GM19239 (cell line): ENCODE measurements around the gene RCBTB2.
"Not testable (repeated sequence)": the region's sequence is repeated elsewhere in the genome, so short reads cannot be mapped to it uniquely, and the experiment has no call there.

Experiments
- DNase-seq: peaks from one replicate; pipeline ENCODE4 v3.0.0; 2011; ENCODE audit warnings: low spot score; ENCODE audit not compliant: insufficient read length
- FAIRE-seq: peaks from 2 replicates; lab custom pipeline; 2011; peaks lifted over from hg19 to GRCh38; lab: Jason Lieb, UNC

The RCBTB2 gene

DNA sequence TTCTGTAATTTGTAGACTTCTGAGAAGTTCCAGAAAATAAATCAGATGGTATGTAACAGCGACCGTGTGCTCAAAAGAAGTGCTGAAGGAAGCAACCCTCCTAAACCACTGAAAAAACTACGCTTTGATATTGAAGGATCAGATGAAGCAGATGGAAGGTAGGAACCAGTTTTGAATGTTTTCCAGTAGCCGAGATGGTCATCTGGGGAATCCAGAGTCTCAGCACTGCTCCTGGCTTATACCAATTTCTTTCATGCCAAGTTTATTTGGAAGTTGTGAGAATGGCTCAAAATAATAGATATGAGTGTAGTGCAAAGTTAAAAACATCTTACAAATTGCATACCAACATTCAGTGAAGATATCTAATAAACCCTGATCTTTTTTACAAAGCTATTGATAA, 56.2 kb downstream of the RCBTB2 start:
- DNase-seq: no peak
- FAIRE-seq: peak; percentile 90

DNA sequence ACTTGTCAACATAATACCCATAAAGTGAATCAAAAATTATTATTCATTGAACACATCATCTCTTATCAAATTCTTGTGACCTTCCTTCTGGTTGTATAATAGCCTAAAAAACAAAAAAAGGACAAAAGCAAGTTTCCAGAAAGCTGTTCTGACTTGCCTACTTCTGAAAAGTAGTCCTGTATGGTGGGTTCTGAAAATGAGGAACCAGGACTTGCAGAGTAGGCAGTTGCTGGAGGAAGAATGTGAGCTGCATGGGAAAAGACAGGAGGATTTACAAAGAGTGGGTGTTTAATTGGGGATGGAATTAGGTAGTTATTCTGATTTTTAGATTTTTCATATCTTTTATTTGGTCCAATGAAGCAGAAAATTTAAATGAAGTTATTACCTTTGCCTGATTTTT, 56.7 kb downstream of the RCBTB2 start:
- FAIRE-seq (peak; percentile 79), DNase-seq (no peak)

DNA sequence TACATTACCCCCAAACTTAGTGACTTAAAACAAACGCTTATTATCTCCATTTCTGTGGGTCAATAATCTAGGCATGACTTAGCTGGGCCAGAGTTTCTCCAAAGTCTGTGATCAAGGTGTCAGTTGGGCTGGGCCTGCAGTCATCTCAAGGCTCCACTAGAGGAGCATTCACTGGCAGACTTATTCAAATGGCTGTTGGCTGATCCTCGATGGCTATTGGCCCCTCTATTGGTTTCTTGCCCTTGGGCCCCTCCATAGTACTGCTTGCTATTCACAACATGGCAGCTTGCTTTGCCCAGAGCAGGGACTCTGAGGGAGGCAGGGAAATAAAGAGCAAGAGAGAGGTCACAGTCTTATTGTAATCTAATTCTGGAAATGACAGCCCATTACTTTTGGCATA, 57.6 kb downstream of the RCBTB2 start:
- no peak for FAIRE-seq
- no peak for DNase-seq

DNA sequence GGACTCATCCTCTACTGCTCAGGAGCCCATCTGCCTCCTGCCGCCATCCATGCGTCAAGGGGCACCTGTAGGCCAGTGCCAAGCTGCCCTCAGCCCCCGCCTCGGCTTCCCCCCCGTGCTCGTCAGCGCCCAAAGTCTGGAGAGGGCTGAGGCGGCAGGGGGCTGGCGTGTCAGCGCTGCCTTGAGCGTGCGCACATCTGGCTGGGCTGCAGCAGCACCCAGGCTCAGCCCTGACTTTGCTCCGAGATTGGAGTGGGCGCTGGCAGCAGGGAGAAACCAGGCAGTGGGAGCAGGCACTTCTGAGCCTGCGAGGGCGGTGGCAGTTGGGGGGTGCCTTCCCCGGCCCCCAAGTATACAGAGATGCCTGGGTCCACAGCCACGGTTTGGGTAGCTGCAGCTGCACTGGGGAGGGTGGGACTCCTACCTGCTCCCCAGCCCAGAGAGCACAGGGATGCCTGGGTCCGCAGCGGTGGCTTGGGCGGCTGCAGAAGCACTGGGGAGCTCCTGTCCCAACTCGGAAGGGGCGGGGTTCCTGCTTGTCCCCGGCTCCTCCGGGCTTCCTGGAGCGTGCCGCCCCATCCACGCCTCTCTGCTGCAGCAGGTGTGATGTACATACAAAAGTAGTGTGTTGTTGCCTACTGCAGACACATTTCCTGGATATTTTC, 75.2 kb downstream of the RCBTB2 start:
- no peak for FAIRE-seq
- DNase-seq: no peak

DNA sequence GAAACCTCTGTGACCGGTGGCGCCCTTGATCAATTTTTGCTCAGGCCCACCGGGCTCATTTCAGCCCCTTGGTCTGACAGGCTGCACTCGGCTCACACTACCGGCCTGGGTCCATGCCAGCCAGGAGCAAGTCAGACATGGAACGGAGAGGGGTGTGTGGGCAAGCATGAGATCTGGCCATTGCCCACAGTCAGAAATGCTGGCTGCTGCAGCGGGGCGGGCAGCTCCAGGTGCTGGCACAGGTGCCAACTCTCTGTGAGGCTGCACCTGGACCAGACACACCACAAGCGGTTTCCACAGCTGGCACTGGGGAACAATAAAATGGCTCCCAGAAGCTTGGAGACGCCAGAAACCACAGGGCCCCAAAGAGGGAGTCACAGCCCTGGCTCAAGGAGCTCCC, 76.3 kb downstream of the RCBTB2 start:
- DNase-seq: no peak
- FAIRE-seq: no peak

DNA sequence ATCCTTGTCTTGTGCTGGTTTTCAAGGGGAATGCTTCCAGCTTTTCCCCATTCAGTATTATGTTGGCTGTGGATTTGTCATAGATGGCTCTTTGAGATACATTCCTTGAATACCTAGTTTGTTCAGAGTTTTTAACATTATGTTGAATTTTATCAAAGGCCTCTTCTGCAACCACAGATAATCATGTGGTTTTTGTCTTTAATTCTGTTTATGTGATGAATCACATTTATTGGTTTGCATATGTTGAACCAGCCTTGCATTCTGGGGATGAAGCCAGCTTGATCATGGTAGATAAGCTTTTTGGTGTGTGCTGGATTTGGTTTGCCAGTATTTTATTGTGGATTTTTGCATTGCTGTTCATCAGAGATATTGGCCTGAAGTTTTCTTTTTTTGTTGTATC, 81.7 kb downstream of the RCBTB2 start:
- peak; percentile 8 for FAIRE-seq
- not testable (repeated sequence) for DNase-seq

DNA sequence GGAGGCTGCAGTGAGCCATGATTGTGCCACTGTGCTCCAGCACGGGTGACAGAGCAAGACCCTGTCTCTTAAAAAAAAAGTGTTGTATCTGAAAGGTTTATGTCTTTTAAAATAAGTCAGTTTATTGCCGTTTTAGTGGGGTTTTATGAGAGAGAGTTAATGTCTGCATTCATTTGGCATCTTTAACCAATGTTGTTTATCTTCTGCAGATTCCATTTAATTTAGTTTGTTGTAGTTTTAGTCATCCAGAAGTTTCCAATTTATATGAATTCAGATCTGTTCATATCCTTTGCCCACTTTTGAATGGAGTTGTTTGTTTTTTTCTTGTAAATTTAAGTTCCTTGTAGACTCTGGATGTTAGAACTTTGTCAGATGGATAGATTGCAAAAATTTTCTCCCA, 83.2 kb downstream of the RCBTB2 start:
- no peak for DNase-seq
- FAIRE-seq: no peak

DNA sequence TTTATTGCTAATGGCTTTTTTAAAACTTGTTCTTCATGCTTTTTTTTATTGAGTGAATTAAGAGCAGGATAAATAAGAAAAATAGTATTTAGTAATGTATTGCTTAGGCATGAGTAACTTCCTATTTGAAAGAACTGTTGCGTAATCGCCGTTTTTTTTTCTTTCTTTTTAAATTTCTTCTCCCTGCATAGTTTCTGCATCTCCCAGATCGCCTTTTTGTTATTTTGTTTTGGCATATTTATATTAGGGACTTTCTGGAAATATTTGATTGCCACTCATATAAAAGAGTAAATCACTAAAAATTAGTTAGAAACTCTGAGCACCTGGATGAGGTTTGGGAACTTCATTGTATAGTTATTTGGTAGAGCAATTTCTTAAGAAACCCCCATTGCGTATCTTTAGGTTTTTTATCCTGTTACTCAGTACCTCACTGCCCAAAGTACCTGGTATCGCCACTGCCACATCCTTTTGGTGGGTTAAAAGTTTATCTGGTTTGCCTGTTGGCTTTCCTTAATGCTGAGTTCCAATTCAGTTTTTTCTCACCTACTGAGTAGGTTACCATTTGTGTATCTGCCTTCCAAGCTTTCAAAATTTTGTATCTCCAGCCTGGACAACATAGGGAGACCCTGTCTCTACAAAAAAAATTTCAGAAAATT, 83.8 kb downstream of the RCBTB2 start:
- DNase-seq: no peak
- FAIRE-seq: no peak

DNA sequence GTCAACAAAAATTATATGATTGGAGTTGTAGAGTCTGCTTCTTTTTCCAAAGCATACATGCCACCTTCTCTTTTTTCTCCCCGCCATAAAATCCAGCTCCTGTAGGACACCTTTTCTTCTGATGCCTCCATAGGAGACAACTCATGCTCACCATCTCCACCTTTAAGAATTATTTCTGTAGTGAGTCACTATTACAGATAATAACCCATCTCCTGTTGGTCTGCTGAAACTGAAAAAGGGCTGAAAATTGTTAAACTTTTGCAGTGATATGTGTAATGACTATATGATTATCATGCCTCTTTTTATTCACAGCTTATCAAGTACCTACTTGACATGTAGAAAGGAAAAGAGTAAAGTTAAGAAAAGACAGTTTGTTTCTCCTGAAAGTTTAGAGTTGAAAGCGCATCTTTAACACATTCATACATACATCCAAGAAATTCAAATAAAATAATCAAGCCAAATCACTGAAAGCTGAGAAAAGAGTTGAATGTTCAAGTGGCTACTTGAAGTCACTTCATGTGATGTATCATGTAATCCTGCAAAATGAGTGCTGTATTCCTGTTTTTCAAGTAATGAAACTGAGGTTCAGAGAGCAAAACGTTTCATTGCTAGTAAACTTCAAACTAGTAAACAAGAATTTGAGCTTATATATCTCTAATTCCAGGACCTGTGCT, 84.5 kb downstream of the RCBTB2 start:
- DNase-seq (no peak), FAIRE-seq (peak; percentile 87)

DNA sequence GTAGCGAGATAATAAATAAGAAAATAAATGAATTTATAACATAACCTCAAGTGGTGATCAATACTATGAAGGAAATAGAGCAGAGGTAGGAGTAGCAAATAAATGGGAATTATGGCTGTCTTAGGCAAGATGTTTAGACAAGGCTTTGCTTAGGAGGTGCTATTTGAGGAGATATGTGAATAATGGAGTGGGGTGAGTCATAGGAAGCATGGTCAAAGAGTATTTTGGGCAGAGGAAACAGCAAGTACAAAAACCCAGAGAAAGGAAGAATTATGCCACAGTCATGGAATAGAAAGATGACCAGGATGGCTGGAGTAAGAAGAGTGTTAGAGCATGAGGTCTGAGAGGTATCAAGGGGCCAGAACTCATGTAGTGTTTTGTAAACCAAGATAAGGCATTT, 86.4 kb downstream of the RCBTB2 start:
- DNase-seq: no peak
- FAIRE-seq: no peak

DNA sequence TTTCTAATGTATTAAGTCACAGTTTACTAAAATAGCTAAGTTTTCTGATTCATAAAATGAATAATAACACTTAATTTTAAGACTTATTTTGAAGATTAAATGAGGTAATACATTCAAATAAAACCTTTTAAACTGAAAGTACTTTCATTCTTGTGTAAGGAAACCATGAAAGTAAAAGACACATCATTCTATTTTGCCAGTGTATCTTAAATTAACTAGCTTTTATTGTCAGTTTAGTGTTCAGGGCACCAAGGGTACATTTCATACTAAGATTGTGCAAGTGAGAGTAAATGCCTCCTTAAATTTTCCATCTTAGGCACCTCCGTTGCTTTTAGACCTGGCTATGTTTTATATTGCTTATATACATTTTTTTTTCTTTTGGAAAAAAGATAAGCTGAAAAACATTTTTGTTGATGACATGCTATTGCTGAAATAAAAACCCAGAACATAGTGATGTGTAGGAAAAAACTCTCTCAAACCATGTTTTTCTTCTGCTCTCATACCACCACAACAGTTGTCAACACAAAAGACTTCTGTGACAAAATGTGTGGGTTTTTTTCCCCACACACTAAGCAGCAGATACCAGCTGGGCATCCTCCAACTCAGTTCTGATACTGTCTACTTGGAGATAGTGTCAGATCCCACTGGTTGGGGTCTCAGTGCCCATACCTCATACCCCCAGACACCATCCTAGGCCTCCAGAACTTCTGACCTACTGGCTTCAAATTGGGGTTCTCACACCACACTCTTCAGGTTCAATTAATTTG, 89.3 kb downstream of the RCBTB2 start:
- DNase-seq (no peak), FAIRE-seq (no peak)
